NCI-H774 (cell line): ENCODE results near the gene TRAF4.
"Not testable (repeated sequence)": the region's sequence is repeated elsewhere in the genome, so short reads cannot be mapped to it uniquely, and the experiment has no call there.

ENCODE experiments used
- DNase-seq: peaks from one replicate; lab custom pipeline; 2025; lab: John Stamatoyannopoulos, UW

The TRAF4 gene

GRCh38 chr17:28792877-28793661, 49.3 kb downstream of the TRAF4 start:
- no peak for DNase-seq

GRCh38 chr17:28794846-28795441, 51.1 kb downstream of the TRAF4 start:
- not testable (repeated sequence) for DNase-seq

DNA sequence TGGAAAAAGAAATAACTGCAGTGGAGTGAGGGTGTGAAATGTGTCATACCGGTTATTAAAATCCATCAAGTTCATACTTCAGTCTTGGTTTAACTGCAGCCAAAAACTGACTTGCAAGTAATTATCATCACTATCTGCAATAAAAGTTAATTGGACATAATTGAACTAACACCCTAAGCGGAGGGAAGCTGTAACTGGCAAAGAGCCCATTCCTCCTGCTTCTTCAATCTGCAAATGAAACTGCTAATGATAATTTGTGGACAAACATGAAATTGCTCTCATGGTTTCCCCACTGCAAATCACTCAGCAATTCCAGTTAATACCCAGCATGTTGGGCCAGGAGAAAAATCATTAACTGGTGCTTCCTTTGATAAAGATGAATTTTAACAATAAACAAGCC, 52.3 kb downstream of the TRAF4 start:
- peak; percentile 11 for DNase-seq
